Esophagus muscularis mucosa (tissue), 4 donors: ENCODE measurements around the gene KCNE1.

Experiments
- EP300 ChIP-seq: sonication (generic); formaldehyde crosslinking; IDR thresholded peaks from one replicate; pipeline ENCODE4 v1.6.1; 2017; ENCODE audit warnings: antibody characterized with exemption
- POLR2A ChIP-seq: fragments of 450-650 bp; IDR thresholded peaks from one replicate; pipeline ENCODE4 v1.6.1; 2017; ENCODE audit warnings: antibody characterized with exemption, moderate library complexity, mild to moderate bottlenecking, low read depth
- POLR2AphosphoS5 ChIP-seq, 2 donors: sonication (generic); formaldehyde crosslinking; IDR thresholded peaks; one replicate each; pipeline ENCODE4 v1.6.1; 2017; ENCODE audit warnings: antibody characterized with exemption in 2 of 2
- TF ChIP-seq, protein P1 (sequence below), 3 experiments: fragments of 200-600 bp in 2 of 3; fragments of 450-650 bp in 1 of 3; sonication (generic) in 2 of 3; IDR thresholded peaks; one replicate each; pipeline ENCODE4 v1.5.1; 2017 to 2019; ENCODE audit warnings: antibody characterized with exemption in 3 of 3, mild to moderate bottlenecking in 2 of 3, moderate library complexity in 1 of 3

DNA sequence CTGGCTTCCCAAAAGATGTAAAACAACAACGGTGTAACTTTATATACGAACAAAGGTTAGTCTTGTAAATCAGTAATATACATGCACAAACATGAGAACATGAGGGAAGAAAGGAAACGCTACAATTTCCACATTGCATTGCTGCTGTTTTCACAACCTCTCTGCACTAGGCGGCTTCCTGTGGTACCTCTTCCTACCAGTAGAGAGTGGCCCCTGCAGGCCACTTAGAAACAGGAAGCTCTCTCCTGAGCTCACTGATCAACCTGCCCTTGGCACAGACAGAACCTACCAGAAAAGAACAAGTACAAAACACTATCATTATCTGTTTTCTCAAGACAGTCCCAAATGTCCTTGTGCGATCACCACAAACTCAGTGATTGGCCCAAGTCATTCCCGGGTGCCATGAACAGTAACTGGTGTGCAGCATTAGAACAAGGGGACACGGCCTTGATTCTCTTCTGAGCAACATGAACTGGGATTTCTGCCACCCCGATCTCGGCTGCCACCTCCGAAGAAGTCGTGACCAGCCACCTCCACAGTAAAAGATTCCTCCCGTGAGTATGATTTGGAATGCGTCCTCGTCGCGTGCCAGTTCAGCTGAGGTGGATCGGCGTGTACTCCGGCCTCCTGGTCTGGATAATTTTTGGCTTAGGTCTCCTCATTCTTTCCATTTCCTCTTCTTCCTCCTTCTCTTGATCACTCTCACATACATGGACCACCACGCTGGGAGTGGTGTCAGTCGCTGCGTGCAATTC, 5.7 kb upstream of the KCNE1 start:
- TF ChIP-seq POLR2AphosphoS5 (IDR thresholded peaks at IDR 0.05): no peak
- TF ChIP-seq, protein P1, sequence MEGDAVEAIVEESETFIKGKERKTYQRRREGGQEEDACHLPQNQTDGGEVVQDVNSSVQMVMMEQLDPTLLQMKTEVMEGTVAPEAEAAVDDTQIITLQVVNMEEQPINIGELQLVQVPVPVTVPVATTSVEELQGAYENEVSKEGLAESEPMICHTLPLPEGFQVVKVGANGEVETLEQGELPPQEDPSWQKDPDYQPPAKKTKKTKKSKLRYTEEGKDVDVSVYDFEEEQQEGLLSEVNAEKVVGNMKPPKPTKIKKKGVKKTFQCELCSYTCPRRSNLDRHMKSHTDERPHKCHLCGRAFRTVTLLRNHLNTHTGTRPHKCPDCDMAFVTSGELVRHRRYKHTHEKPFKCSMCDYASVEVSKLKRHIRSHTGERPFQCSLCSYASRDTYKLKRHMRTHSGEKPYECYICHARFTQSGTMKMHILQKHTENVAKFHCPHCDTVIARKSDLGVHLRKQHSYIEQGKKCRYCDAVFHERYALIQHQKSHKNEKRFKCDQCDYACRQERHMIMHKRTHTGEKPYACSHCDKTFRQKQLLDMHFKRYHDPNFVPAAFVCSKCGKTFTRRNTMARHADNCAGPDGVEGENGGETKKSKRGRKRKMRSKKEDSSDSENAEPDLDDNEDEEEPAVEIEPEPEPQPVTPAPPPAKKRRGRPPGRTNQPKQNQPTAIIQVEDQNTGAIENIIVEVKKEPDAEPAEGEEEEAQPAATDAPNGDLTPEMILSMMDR (IDR thresholded peaks at IDR 0.05): peak in 1 of 3 experiments; percentile 29
- no peak for TF ChIP-seq EP300
- no peak for TF ChIP-seq POLR2A
